ENCODE results near the gene ULK1. TPM values are rescaled to one million over a fixed set of nuclear protein-coding genes. Genes with fewer than 3 reads are reported as not detected.

Gene ULK1
- total and polyA plus RNA-seq, 2 experiments from 2014 or later: 8.4 to 33.8 TPM

DNA sequence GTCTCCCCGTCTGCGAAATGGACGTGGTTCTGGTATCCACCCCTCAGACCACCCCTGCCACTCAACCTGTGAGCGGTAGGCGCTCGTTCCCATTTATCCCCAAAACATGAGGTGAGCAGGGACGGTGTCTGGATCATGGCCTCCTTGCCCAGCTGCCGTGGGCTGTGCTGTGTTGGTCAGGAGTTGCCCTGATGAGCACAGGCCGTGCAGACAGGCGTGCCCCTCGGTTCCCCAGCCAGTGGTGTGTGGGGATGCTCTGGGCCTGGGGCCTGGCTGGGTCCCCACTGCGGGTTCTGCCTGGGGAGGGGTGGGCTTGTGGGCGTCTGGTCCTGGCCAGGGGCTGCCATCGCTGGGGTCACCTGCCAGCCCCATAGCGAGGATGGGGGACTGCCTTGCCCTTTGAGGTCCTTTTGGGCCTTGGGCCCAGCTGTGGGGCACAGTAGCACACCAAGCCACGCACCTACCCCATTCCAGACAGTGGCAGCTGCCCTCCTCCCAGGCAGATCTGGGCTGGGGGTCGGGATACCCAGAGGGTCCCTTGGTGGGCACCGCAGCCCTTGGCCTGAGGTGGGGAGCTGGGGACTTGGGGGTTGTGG, 23.4 kb downstream of the ULK1 start:
- H3K27me3 Mint-ChIP-seq (ENCODE audit: insufficient read depth, low read depth, poor library complexity): peaks cover 5% of the 10 kb centered on the region
- Histone ChIP-seq H3K27me3 (ENCODE audit: insufficient read depth) (no peaks in the 10 kb centered on the region), H3K4me3 (no peak overlapping the region), H4K20me1 (replicated peaks; ENCODE audit: insufficient read depth) (0 out of 2 replicates have a peak, but pooled peaks cover 6% of the 10 kb centered on the region), H3K9me2 (ENCODE audit: insufficient read depth) (no peaks in the 10 kb centered on the region), H3K36me3 (ENCODE audit: insufficient read depth) (no peaks in the 10 kb centered on the region), H2AFZ (no peak overlapping the region), H3K27ac (ENCODE audit: low read depth) (no peak overlapping the region), H3K79me2 (replicated peaks; ENCODE audit: insufficient read depth) (no peaks in the 10 kb centered on the region), H3K4me2 (no peak overlapping the region), H3K4me1 (ENCODE audit: insufficient read depth) (no peaks in the 10 kb centered on the region), H3F3A (replicated peaks; ENCODE audit: low read depth) (0 out of 2 replicates have a peak, but pooled peaks cover 4% of the 10 kb centered on the region)
- ATAC-seq (no peak), DNase-seq (ENCODE audit: low spot score) (no peak)
- H3K9me3 Mint-ChIP-seq: no peaks in the 10 kb centered on the region
- no peak overlapping the region for H3K27ac Mint-ChIP-seq
- no peaks in the 10 kb centered on the region; the same call in 2 of the 3 replicates for H3K4me1 Mint-ChIP-seq
- H3K36me3 Mint-ChIP-seq (ENCODE audit: low read depth): peaks cover 23% of the 10 kb centered on the region; the same call in 2 of the 3 replicates
- no peak overlapping the region for H3K4me3 Mint-ChIP-seq
- no peak for TF ChIP-seq EZH2phosphoT487 (IDR thresholded peaks at IDR 0.05; ENCODE audit: unreplicated experiment)
- no peak for TF ChIP-seq STAT1 (IDR thresholded peaks at IDR 0.05; ENCODE audit: unreplicated experiment)
- TF ChIP-seq, protein P1, sequence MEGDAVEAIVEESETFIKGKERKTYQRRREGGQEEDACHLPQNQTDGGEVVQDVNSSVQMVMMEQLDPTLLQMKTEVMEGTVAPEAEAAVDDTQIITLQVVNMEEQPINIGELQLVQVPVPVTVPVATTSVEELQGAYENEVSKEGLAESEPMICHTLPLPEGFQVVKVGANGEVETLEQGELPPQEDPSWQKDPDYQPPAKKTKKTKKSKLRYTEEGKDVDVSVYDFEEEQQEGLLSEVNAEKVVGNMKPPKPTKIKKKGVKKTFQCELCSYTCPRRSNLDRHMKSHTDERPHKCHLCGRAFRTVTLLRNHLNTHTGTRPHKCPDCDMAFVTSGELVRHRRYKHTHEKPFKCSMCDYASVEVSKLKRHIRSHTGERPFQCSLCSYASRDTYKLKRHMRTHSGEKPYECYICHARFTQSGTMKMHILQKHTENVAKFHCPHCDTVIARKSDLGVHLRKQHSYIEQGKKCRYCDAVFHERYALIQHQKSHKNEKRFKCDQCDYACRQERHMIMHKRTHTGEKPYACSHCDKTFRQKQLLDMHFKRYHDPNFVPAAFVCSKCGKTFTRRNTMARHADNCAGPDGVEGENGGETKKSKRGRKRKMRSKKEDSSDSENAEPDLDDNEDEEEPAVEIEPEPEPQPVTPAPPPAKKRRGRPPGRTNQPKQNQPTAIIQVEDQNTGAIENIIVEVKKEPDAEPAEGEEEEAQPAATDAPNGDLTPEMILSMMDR (conservative IDR thresholded peaks at IDR 0.05; ENCODE audit: low read depth in 2 of 2): no peak
- no peak for TF ChIP-seq JUNB (IDR thresholded peaks at IDR 0.05; ENCODE audit: unreplicated experiment)
- TF ChIP-seq POLR2AphosphoS5 (IDR thresholded peaks at IDR 0.05; ENCODE audit: low read depth): no peak
- TF ChIP-seq NANOG (IDR thresholded peaks at IDR 0.05; ENCODE audit: borderline replicate concordance): no peak
- no peak for TF ChIP-seq ETS1 (IDR thresholded peaks at IDR 0.05)
- no peak for TF ChIP-seq ZNF114 (CRISPR knock-in tag; IDR thresholded peaks at IDR 0.05)
- TF ChIP-seq, protein P2, sequence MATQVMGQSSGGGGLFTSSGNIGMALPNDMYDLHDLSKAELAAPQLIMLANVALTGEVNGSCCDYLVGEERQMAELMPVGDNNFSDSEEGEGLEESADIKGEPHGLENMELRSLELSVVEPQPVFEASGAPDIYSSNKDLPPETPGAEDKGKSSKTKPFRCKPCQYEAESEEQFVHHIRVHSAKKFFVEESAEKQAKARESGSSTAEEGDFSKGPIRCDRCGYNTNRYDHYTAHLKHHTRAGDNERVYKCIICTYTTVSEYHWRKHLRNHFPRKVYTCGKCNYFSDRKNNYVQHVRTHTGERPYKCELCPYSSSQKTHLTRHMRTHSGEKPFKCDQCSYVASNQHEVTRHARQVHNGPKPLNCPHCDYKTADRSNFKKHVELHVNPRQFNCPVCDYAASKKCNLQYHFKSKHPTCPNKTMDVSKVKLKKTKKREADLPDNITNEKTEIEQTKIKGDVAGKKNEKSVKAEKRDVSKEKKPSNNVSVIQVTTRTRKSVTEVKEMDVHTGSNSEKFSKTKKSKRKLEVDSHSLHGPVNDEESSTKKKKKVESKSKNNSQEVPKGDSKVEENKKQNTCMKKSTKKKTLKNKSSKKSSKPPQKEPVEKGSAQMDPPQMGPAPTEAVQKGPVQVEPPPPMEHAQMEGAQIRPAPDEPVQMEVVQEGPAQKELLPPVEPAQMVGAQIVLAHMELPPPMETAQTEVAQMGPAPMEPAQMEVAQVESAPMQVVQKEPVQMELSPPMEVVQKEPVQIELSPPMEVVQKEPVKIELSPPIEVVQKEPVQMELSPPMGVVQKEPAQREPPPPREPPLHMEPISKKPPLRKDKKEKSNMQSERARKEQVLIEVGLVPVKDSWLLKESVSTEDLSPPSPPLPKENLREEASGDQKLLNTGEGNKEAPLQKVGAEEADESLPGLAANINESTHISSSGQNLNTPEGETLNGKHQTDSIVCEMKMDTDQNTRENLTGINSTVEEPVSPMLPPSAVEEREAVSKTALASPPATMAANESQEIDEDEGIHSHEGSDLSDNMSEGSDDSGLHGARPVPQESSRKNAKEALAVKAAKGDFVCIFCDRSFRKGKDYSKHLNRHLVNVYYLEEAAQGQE (IDR thresholded peaks at IDR 0.05; ENCODE audit: unreplicated experiment): no peak
- TF ChIP-seq EZH2 (IDR thresholded peaks at IDR 0.05; ENCODE audit: low read depth, unreplicated experiment): no peak
- TF ChIP-seq CREB1 (CRISPR knock-in tag; IDR thresholded peaks at IDR 0.05; ENCODE audit: low read depth): no peak
- no peak for TF ChIP-seq ZNF331 (CRISPR knock-in tag; IDR thresholded peaks at IDR 0.05; ENCODE audit: low read depth)
- TF ChIP-seq, protein P3, sequence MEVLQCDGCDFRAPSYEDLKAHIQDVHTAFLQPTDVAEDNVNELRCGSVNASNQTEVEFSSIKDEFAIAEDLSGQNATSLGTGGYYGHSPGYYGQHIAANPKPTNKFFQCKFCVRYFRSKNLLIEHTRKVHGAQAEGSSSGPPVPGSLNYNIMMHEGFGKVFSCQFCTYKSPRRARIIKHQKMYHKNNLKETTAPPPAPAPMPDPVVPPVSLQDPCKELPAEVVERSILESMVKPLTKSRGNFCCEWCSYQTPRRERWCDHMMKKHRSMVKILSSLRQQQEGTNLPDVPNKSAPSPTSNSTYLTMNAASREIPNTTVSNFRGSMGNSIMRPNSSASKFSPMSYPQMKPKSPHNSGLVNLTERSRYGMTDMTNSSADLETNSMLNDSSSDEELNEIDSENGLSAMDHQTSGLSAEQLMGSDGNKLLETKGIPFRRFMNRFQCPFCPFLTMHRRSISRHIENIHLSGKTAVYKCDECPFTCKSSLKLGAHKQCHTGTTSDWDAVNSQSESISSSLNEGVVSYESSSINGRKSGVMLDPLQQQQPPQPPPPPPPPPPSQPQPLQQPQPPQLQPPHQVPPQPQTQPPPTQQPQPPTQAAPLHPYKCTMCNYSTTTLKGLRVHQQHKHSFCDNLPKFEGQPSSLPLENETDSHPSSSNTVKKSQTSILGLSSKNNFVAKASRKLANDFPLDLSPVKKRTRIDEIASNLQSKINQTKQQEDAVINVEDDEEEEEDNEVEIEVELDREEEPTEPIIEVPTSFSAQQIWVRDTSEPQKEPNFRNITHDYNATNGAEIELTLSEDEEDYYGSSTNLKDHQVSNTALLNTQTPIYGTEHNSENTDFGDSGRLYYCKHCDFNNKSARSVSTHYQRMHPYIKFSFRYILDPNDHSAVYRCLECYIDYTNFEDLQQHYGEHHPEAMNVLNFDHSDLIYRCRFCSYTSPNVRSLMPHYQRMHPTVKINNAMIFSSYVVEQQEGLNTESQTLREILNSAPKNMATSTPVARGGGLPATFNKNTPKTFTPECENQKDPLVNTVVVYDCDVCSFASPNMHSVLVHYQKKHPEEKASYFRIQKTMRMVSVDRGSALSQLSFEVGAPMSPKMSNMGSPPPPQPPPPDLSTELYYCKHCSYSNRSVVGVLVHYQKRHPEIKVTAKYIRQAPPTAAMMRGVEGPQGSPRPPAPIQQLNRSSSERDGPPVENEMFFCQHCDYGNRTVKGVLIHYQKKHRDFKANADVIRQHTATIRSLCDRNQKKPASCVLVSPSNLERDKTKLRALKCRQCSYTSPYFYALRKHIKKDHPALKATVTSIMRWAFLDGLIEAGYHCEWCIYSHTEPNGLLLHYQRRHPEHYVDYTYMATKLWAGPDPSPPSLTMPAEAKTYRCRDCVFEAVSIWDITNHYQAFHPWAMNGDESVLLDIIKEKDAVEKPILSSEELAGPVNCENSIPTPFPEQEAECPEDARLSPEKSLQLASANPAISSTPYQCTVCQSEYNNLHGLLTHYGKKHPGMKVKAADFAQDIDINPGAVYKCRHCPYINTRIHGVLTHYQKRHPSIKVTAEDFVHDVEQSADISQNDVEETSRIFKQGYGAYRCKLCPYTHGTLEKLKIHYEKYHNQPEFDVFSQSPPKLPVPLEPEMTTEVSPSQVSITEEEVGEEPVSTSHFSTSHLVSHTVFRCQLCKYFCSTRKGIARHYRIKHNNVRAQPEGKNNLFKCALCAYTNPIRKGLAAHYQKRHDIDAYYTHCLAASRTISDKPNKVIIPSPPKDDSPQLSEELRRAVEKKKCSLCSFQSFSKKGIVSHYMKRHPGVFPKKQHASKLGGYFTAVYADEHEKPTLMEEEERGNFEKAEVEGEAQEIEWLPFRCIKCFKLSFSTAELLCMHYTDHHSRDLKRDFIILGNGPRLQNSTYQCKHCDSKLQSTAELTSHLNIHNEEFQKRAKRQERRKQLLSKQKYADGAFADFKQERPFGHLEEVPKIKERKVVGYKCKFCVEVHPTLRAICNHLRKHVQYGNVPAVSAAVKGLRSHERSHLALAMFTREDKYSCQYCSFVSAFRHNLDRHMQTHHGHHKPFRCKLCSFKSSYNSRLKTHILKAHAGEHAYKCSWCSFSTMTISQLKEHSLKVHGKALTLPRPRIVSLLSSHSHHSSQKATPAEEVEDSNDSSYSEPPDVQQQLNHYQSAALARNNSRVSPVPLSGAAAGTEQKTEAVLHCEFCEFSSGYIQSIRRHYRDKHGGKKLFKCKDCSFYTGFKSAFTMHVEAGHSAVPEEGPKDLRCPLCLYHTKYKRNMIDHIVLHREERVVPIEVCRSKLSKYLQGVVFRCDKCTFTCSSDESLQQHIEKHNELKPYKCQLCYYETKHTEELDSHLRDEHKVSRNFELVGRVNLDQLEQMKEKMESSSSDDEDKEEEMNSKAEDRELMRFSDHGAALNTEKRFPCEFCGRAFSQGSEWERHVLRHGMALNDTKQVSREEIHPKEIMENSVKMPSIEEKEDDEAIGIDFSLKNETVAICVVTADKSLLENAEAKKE (CRISPR knock-in tag; IDR thresholded peaks at IDR 0.05): no peak
